Upper lobe of left lung (tissue), 4 donors: ENCODE data around the gene SPATA13.

Source experiments
- POLR2AphosphoS5 ChIP-seq, 2 donors: sonication (generic); formaldehyde crosslinking; IDR thresholded peaks; one replicate each; pipeline ENCODE4 v1.5.1; 2017; ENCODE audit warnings: antibody characterized with exemption in 2 of 2
- TF ChIP-seq, protein P1 (sequence below), 6 experiments: fragments of 450-650 bp in 4 of 6; fragments of 200-600 bp in 2 of 6; sonication (generic) in 2 of 6; IDR thresholded peaks; one replicate each; pipeline ENCODE4 v1.5.1; 2016 to 2019; ENCODE audit warnings: antibody characterized with exemption in 6 of 6

DNA sequence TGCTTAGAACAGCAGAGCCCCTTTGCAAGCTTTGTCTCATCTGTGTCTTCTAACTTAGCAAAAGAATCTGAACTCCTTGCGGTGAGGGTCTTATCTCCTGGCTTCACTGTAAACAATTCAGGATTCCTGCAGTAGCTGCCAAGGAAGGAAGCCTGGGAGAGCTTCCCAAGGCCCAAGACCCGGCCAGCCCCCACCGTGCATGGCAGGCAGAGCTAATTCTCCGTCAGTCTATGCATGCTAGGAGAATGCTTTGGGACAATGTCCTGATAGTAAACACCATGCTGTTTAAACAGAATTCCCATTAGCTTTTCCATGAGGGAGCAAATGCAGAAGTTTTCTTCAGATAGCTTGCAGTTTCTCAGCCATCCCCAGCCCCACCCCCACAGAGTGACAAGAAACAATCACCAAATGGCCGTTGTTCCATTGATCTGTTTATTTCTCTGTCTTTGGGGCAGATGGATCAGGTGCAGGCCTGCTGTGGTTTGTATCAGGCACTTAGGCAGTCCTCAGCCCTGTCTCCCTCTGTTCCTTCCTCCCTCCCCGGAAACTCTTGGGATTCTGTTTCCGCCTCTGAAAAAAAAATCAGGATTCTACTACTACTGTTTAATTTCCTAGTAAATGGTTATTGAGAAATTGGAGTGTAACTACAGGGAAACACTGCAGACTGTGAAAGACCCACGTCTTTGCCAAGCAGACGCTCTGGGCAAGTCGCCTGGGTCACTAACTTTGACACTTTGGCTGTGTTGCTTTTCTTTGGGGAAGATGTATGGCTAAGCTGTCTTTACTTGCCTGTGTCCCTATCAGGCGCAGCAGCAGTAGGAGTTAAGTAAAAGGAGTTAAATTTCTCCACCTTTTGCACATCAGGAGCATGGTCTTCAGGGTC is 40.7 kb upstream of the SPATA13 start:
- TF ChIP-seq, protein P1, sequence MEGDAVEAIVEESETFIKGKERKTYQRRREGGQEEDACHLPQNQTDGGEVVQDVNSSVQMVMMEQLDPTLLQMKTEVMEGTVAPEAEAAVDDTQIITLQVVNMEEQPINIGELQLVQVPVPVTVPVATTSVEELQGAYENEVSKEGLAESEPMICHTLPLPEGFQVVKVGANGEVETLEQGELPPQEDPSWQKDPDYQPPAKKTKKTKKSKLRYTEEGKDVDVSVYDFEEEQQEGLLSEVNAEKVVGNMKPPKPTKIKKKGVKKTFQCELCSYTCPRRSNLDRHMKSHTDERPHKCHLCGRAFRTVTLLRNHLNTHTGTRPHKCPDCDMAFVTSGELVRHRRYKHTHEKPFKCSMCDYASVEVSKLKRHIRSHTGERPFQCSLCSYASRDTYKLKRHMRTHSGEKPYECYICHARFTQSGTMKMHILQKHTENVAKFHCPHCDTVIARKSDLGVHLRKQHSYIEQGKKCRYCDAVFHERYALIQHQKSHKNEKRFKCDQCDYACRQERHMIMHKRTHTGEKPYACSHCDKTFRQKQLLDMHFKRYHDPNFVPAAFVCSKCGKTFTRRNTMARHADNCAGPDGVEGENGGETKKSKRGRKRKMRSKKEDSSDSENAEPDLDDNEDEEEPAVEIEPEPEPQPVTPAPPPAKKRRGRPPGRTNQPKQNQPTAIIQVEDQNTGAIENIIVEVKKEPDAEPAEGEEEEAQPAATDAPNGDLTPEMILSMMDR (IDR thresholded peaks at IDR 0.05), result no peak
- no peak for TF ChIP-seq POLR2AphosphoS5 (IDR thresholded peaks at IDR 0.05)
